HepG2 (cell line): ENCODE measurements around the gene ZNF330. TPM values are rescaled to one million over a fixed set of nuclear protein-coding genes. Genes with fewer than 3 reads are reported as not detected.
"Not testable (repeated sequence)": the region's sequence is repeated elsewhere in the genome, so short reads cannot be mapped to it uniquely, and the experiment has no call there.

ENCODE experiments used
- ATAC-seq: fragments of 200-7000 bp; cut with Tn5 transposase; 3 replicates; pipeline ENCODE4 v1.9.1; 2020; ENCODE audit warnings: mild to moderate bottlenecking, moderate library complexity
- BruUV-seq: library from RNA; stranded (reverse); fragments of 400-500 nt; replicated peaks from 2 replicates; lab custom pipeline; 2021; lab: Mats Ljungman, UMichigan
- CTCF ChIA-PET: fragments of 300-600 bp; formaldehyde crosslinking; extraction: SDS; loops from one replicate; lab custom pipeline; 2021; ENCODE audit warnings: low total read pairs, inconsistent platforms, low intra/inter-chr PET ratio; lab: Yijun Ruan, JAX
- POLR2A ChIA-PET: fragments of 350-600 bp; sonication (Branson Sonifier 250); formaldehyde crosslinking; loops from one replicate; lab custom pipeline; 2020; ENCODE audit warnings: antibody characterized with exemption, inconsistent platforms; lab: Yijun Ruan, JAX
- DNase-seq: peaks from one replicate; pipeline ENCODE4 v3.0.0-alpha.2; 2015; ENCODE audit warnings: low spot score
- FAIRE-seq: peaks from 3 replicates; lab custom pipeline; 2011; peaks lifted over from hg19 to GRCh38; lab: Jason Lieb, UNC
- H2AFZ ChIP-seq: one replicate; pipeline ENCODE4 v1.6.1; 2011; ENCODE audit warnings: low read length, inconsistent platforms
- H3K27ac ChIP-seq: fragments of 300-600 bp; 3 replicates; pipeline ENCODE4 v1.8.0; 2011; ENCODE audit warnings: mixed run types, mild to moderate bottlenecking, mixed read lengths, low read length, inconsistent platforms; ENCODE audit not compliant: insufficient read depth; ENCODE audit errors: extremely low read length
- H3K27me3 ChIP-seq, 2 experiments: fragments of 200-600 bp in 1 of 2; 2 replicates in 1 of 2; 3 replicates in 1 of 2; pipeline versions ENCODE4 v1.6.0 to v1.8.0; 2011; ENCODE audit warnings: low read length in 2 of 2, mild to moderate bottlenecking in 2 of 2, moderate library complexity in 2 of 2, inconsistent platforms in 1 of 2; ENCODE audit not compliant: insufficient read depth in 2 of 2, control insufficient read depth in 1 of 2
- H3K36me3 ChIP-seq, 2 experiments: fragments of 200-600 bp in 1 of 2; replicated peaks in 1 of 2; 2 replicates in 1 of 2; 3 replicates in 1 of 2; pipeline versions ENCODE4 v1.5.1 to v1.8.0; 2011; ENCODE audit warnings: low read length in 2 of 2, inconsistent platforms in 1 of 2; ENCODE audit not compliant: insufficient read depth in 2 of 2, control insufficient read depth in 1 of 2
- H3K4me1 ChIP-seq: 2 replicates; pipeline ENCODE4 v1.5.1; 2012; ENCODE audit warnings: low read length, inconsistent platforms; ENCODE audit not compliant: insufficient read depth
- H3K4me2 ChIP-seq: 2 replicates; pipeline ENCODE4 v1.6.0; 2011; ENCODE audit warnings: low read depth, low read length, inconsistent platforms
- H3K4me3 ChIP-seq, 3 experiments: fragments of 200-600 bp in 1 of 3; sonication (generic), shearing (Covaris generic) in 1 of 3; replicated peaks in 1 of 3; 2 replicates each; pipeline ENCODE4 v1.5.1; 2011 to 2016; ENCODE audit warnings: low read length in 3 of 3, inconsistent platforms in 2 of 3, low read depth in 2 of 3, mild to moderate bottlenecking in 2 of 3, control low read depth in 1 of 3, mixed read lengths in 1 of 3; ENCODE audit not compliant: insufficient read depth in 1 of 3
- H3K79me2 ChIP-seq: one replicate; pipeline ENCODE4 v1.6.1; 2011; ENCODE audit warnings: low read length, inconsistent platforms; ENCODE audit not compliant: insufficient read depth
- H3K9ac ChIP-seq: 2 replicates; pipeline ENCODE4 v1.6.0; 2011; ENCODE audit warnings: mild to moderate bottlenecking, low read depth, low read length, inconsistent platforms; ENCODE audit not compliant: insufficient read depth
- H3K9me3 ChIP-seq: 2 replicates; pipeline ENCODE4 v1.5.1; 2012; ENCODE audit warnings: mild to moderate bottlenecking, low read length
- H4K20me1 ChIP-seq: 2 replicates; pipeline ENCODE4 v1.6.0; 2011; ENCODE audit warnings: inconsistent platforms, mild to moderate bottlenecking, low read length, moderate library complexity; ENCODE audit not compliant: insufficient read depth
- MIER2 ChIP-seq: IDR thresholded peaks from 2 replicates; pipeline ENCODE4 v1.6.1; 2016; ENCODE audit warnings: missing biosample characterization, missing genetic modification reagents
- SNRNP70 ChIP-seq: fragments of 200-400 bp; formaldehyde crosslinking; IDR thresholded peaks from 2 replicates; pipeline ENCODE4 v1.6.1; 2017; ENCODE audit warnings: mild to moderate bottlenecking, low read depth, low read length, moderate library complexity
- ZBTB7B ChIP-seq: sonication (generic); formaldehyde crosslinking; IDR thresholded peaks from 2 replicates; pipeline ENCODE4 v1.4.0; 2020; ENCODE audit warnings: missing genetic modification reagents
- ZC3H13 ChIP-seq: sonication (generic); formaldehyde crosslinking; IDR thresholded peaks from 2 replicates; pipeline ENCODE4 v1.8.1; 2023; ENCODE audit warnings: mild to moderate bottlenecking, missing genetic modification reagents, moderate library complexity
- ZNF510 ChIP-seq: sonication (generic); formaldehyde crosslinking; IDR thresholded peaks from 2 replicates; pipeline ENCODE4 v1.4.0; 2020; ENCODE audit warnings: low read depth, mild to moderate bottlenecking, missing genetic modification reagents
- WGBS: methylation state at CpG from one replicate; pipeline ENCODE4 v1.1.6; 2017; ENCODE audit warnings: low lambda C conversion rate; 5-methylcytosine and 5-hydroxymethylcytosine counted together
- in situ Hi-C: cut with HindIII; loops from 2 replicates; pipeline ENCODE4 v1.10.0; 2017; ENCODE audit warnings: low pct_unique_long_range_greater_than_20kb; ENCODE audit not compliant: extremely low pct_ligation_motif_present
- intact Hi-C: fragments of 100-400 bp; cut with micrococcal nuclease; formaldehyde crosslinking; loops from one replicate; pipeline ENCODE4 v1.10.0; 2022; ENCODE audit not compliant: unreplicated experiment
- polyA plus RNA-seq, 8 experiments: library from polyadenylated mRNA; depleted of rRNA in 3 of 8; stranded (reverse) in 7 of 8; unstranded in 1 of 8; fragments of >200 nt; fragmentation: Illumina TruSeq in 4 of 8; extraction: Trizol in 4 of 8; gene quantifications; 2 replicates each; pipeline versions ENCODE4 v1.2.1 to v1.2.3, GENCODE V29; 2011 to 2016; ENCODE audit warnings: low read depth in 4 of 8, missing spikeins in 1 of 8, mixed read lengths in 1 of 8; ENCODE audit not compliant: insufficient read depth in 1 of 8
- total RNA-seq, 5 experiments: library from RNA; depleted of rRNA; stranded (reverse); fragments of >200 nt; fragmentation: Illumina TruSeq; extraction: Trizol; gene quantifications; 2 replicates each; pipeline ENCODE4 v1.2.3, GENCODE V29; 2016; ENCODE audit warnings: low read depth in 1 of 5
- TF ChIP-seq, protein P1 (sequence below): sonication (generic); formaldehyde crosslinking; IDR thresholded peaks from 2 replicates; pipeline ENCODE4 v1.4.0; 2020; ENCODE audit warnings: missing genetic modification reagents
- TF ChIP-seq, protein P2 (sequence below): sonication (generic); formaldehyde crosslinking; IDR thresholded peaks from 2 replicates; pipeline ENCODE4 v1.9.0; 2021; ENCODE audit warnings: missing genetic modification reagents, borderline replicate concordance

Gene ZNF330
- total and polyA plus RNA-seq, 2 of the 13 experiments (the other 11 are each of a cell fraction or from before 2014, with no cell fraction given) = 23.3 to 43.4 TPM

GRCh38 chr4:141220271-141220670 lies 424 bp upstream of the ZNF330 start:
- Histone ChIP-seq H3K79me2 (peaks cover 21% of the 10 kb centered on the region), H3K4me3 (peak overlapping the region; percentile 91 to 98 (median 96); a peak in 5 of 6 replicates), H3K4me2 (peak overlapping the region; percentile 77), H2AFZ (peak overlapping the region; percentile 98), H3K27me3 (no peaks in the 10 kb centered on the region; a peak in 2 of 5 replicates), H3K4me1 (peaks cover 26% of the 10 kb centered on the region), H3K36me3 (peaks cover 2 to 15% of the 10 kb centered on the region in 2 experiments; a peak in 3 of 5 replicates), H4K20me1 (no peaks in the 10 kb centered on the region), H3K9ac (no peak overlapping the region), H3K27ac (no peak overlapping the region), H3K9me3 (no peaks in the 10 kb centered on the region)
- no peak for FAIRE-seq
- TSS peak; percentile 44 for BruUV-seq
- CTCF ChIA-PET = no interaction called here
- no peak for ATAC-seq
- WGBS = 89% methylated on average over 7 of the region's 7 CpGs
- intact Hi-C loops = loop anchor here (10.0 kb wide), 1 partner anchor 1965 kb away; the partner anchor contains the start of gene USP38
- TF ChIP-seq SNRNP70 (no peak), ZBTB7B (CRISPR knock-in tag) (no peak), ZNF510 (CRISPR knock-in tag) (0 out of 2 replicates have a peak, but pooled peaks have one; percentile 3), ZC3H13 (CRISPR knock-in tag) (no peak)
- DNase-seq = no peak
- in situ Hi-C loops = no loop called here
- POLR2A ChIA-PET = no interaction called here

GRCh38 chr4:141223418-141223817 lies 2.7 kb downstream of the ZNF330 start:
- Histone ChIP-seq H2AFZ (no peak overlapping the region), H3K4me1 (peaks cover 26% of the 10 kb centered on the region), H4K20me1 (no peaks in the 10 kb centered on the region), H3K36me3 (peaks cover 2 to 29% of the 10 kb centered on the region in 2 experiments; a peak in 4 of 5 replicates), H3K27ac (no peak overlapping the region), H3K79me2 (peaks cover 21% of the 10 kb centered on the region), H3K27me3 (no peaks in the 10 kb centered on the region; a peak in 2 of 5 replicates), H3K4me2 (no peak overlapping the region), H3K9ac (no peak overlapping the region), H3K9me3 (no peaks in the 10 kb centered on the region), H3K4me3 (no peak overlapping the region)
- in situ Hi-C loops = no loop called here
- ATAC-seq (no peak), FAIRE-seq (no peak), DNase-seq (no peak)
- no peak for TF ChIP-seq MIER2 (CRISPR knock-in tag)
- TF ChIP-seq, protein P1, sequence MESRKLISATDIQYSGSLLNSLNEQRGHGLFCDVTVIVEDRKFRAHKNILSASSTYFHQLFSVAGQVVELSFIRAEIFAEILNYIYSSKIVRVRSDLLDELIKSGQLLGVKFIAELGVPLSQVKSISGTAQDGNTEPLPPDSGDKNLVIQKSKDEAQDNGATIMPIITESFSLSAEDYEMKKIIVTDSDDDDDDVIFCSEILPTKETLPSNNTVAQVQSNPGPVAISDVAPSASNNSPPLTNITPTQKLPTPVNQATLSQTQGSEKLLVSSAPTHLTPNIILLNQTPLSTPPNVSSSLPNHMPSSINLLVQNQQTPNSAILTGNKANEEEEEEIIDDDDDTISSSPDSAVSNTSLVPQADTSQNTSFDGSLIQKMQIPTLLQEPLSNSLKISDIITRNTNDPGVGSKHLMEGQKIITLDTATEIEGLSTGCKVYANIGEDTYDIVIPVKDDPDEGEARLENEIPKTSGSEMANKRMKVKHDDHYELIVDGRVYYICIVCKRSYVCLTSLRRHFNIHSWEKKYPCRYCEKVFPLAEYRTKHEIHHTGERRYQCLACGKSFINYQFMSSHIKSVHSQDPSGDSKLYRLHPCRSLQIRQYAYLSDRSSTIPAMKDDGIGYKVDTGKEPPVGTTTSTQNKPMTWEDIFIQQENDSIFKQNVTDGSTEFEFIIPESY = no peak
- TF ChIP-seq, protein P2, sequence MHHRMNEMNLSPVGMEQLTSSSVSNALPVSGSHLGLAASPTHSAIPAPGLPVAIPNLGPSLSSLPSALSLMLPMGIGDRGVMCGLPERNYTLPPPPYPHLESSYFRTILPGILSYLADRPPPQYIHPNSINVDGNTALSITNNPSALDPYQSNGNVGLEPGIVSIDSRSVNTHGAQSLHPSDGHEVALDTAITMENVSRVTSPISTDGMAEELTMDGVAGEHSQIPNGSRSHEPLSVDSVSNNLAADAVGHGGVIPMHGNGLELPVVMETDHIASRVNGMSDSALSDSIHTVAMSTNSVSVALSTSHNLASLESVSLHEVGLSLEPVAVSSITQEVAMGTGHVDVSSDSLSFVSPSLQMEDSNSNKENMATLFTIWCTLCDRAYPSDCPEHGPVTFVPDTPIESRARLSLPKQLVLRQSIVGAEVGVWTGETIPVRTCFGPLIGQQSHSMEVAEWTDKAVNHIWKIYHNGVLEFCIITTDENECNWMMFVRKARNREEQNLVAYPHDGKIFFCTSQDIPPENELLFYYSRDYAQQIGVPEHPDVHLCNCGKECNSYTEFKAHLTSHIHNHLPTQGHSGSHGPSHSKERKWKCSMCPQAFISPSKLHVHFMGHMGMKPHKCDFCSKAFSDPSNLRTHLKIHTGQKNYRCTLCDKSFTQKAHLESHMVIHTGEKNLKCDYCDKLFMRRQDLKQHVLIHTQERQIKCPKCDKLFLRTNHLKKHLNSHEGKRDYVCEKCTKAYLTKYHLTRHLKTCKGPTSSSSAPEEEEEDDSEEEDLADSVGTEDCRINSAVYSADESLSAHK (CRISPR knock-in tag) = no peak
- intact Hi-C loops = loop anchor here (10.0 kb wide), 1 partner anchor 1961 kb away; the partner anchor contains the start of gene USP38
- ChIA-PET POLR2A (no interaction called here), CTCF (no interaction called here)
- 100% methylated on average over 1 of the region's 1 CpG for WGBS
- BruUV-seq = no TSS peak

- CTCF ChIA-PET, FAIRE-seq, BruUV-seq, POLR2A ChIA-PET, DNase-seq, H3K4me2 ChIP-seq, H3K27ac ChIP-seq, H4K20me1 ChIP-seq, H3K79me2 ChIP-seq, H3K27me3 ChIP-seq, ATAC-seq, H3K9ac ChIP-seq, H3K4me3 ChIP-seq, H2AFZ ChIP-seq, H3K9me3 ChIP-seq, in situ Hi-C loops: not testable (repeated sequence)
- Histone ChIP-seq H3K36me3 (peaks cover 9 to 55% of the 10 kb centered on the region in 2 experiments), H3K4me1 (peaks cover 13% of the 10 kb centered on the region)
- 100% methylated on average over 5 of the region's 5 CpGs for WGBS
- intact Hi-C loops = loop anchor here (10.0 kb wide), 1 partner anchor 1958 kb away; the partner anchor contains the start of gene USP38
These were observed 6.6 kb downstream of the ZNF330 start for GRCh38 chr4:141227280-141227679.
